SK-MEL-5 (cell line): ENCODE data around the gene ENOPH1. TPM values are rescaled to one million over a fixed set of nuclear protein-coding genes. Genes with fewer than 3 reads are reported as not detected.
A peak's percentile ranks its signal among the peaks of the same experiment; 100 is the strongest.

Experiments used
- DNase-seq: peaks from one replicate; pipeline ENCODE4 v3.0.0-alpha.2; 2016; ENCODE audit warnings: low read depth, low spot score
- in situ Hi-C: cut with HindIII; loops from 2 replicates; pipeline ENCODE4 v1.10.0; 2016; ENCODE audit warnings: low sequenced_read_pairs, high pct_unique_total_duplicates, low pct_unique_long_range_greater_than_20kb
- total RNA-seq: library from RNA; depleted of rRNA; stranded (reverse); fragments of >200 nt; shearing (Covaris generic); gene quantifications from 2 replicates; pipeline ENCODE4 v1.2.3, GENCODE V29; 2014

The ENOPH1 gene
- total RNA-seq, 1 experiment from 2014 or later, result 54.9 TPM

GRCh38 chr4:82422616-82423015, 7.8 kb upstream of the ENOPH1 start:
- in situ Hi-C loops, result no loop called here
- no peak for DNase-seq

- in situ Hi-C loops, result no loop called here
- DNase-seq, result no peak
Measured at GRCh38 chr4:82423245-82424054, 6.9 kb upstream of the ENOPH1 start.

GRCh38 chr4:82425478-82425877, 4.9 kb upstream of the ENOPH1 start:
- in situ Hi-C loops, result no loop called here

GRCh38 chr4:82428526-82428968, 1.8 kb upstream of the ENOPH1 start:
- no peak for DNase-seq
- in situ Hi-C loops, result no loop called here

More at GRCh38 chr4:82425478-82425877, 4.9 kb upstream of the ENOPH1 start:
- DNase-seq, result no peak

- peak; percentile 86 for DNase-seq
- in situ Hi-C loops, result no loop called here
Measured at GRCh38 chr4:82428969-82429727, 1.2 kb upstream of the ENOPH1 start.

- no peak for DNase-seq
- in situ Hi-C loops, result no loop called here
Measured at GRCh38 chr4:82429728-82430192, 630 bp upstream of the ENOPH1 start.

- in situ Hi-C loops, result no loop called here
- no peak for DNase-seq
Measured at GRCh38 chr4:82430964-82431745, 765 bp downstream of the ENOPH1 start.

- in situ Hi-C loops, result no loop called here
Measured at GRCh38 chr4:82431831-82432230, 1.4 kb downstream of the ENOPH1 start.

GRCh38 chr4:82432596-82432995, 2.2 kb downstream of the ENOPH1 start:
- no peak for DNase-seq
- in situ Hi-C loops, result no loop called here

More at GRCh38 chr4:82431831-82432230, 1.4 kb downstream of the ENOPH1 start:
- no peak for DNase-seq

- no peak for DNase-seq
- in situ Hi-C loops, result no loop called here
Measured at GRCh38 chr4:82433791-82434190, 3.4 kb downstream of the ENOPH1 start.

GRCh38 chr4:82434949-82435348, 4.6 kb downstream of the ENOPH1 start:
- no peak for DNase-seq
- in situ Hi-C loops, result no loop called here

GRCh38 chr4:82436130-82436529, 5.7 kb downstream of the ENOPH1 start:
- DNase-seq, result no peak
- in situ Hi-C loops, result no loop called here

- in situ Hi-C loops, result no loop called here
- DNase-seq, result no peak
Measured at GRCh38 chr4:82436780-82437179, 6.4 kb downstream of the ENOPH1 start.

- no peak for DNase-seq
Measured at GRCh38 chr4:82437285-82438005, 7.1 kb downstream of the ENOPH1 start.

GRCh38 chr4:82439088-82439487, 8.7 kb downstream of the ENOPH1 start:
- DNase-seq, result no peak
- in situ Hi-C loops, result no loop called here

More at GRCh38 chr4:82437285-82438005, 7.1 kb downstream of the ENOPH1 start:
- in situ Hi-C loops, result no loop called here

- DNase-seq, result no peak
- in situ Hi-C loops, result no loop called here
Measured at GRCh38 chr4:82447886-82448285, 17.5 kb downstream of the ENOPH1 start.
